A673 (cell line): ENCODE data around the gene C12orf57. TPM values are rescaled to one million over a fixed set of nuclear protein-coding genes. Genes with fewer than 3 reads are reported as not detected.

Experiments
- BruUV-seq: library from RNA; stranded (reverse); fragments of 400-500 nt; replicated peaks from 2 replicates; lab custom pipeline; 2021; lab: Mats Ljungman, UMichigan
- CTCF ChIA-PET: fragments of 300-600 bp; sonication (Branson Sonifier 250); formaldehyde crosslinking; loops from one replicate; lab custom pipeline; 2022; ENCODE audit warnings: antibody characterized with exemption; lab: Charles Lee
- POLR2A ChIA-PET: fragments of 300-600 bp; sonication (Branson Sonifier 250); formaldehyde crosslinking; loops from one replicate; lab custom pipeline; 2022; ENCODE audit warnings: antibody characterized with exemption; ENCODE audit not compliant: low non-redundant PET; lab: Charles Lee
- DNase-seq: peaks from one replicate; pipeline ENCODE4 v3.0.0-alpha.2; 2015; ENCODE audit warnings: low spot score
- H3K27ac ChIP-seq: fragments of 200-600 bp; sonication (generic); 2 replicates; pipeline ENCODE4 v1.5.1; 2016; ENCODE audit warnings: mixed run types, low read depth, mild to moderate bottlenecking, mixed read lengths, antibody characterized with exemption, low read length; ENCODE audit not compliant: poor library complexity, severe bottlenecking
- H3K27me3 ChIP-seq: fragments of 200-600 bp; sonication (generic); replicated peaks from 2 replicates; pipeline ENCODE4 v1.6.1; 2017; ENCODE audit warnings: mixed run types, low read depth, mild to moderate bottlenecking, mixed read lengths, antibody characterized with exemption, low read length; ENCODE audit not compliant: insufficient read depth, poor library complexity
- H3K36me3 ChIP-seq: fragments of 200-600 bp; sonication (generic); 2 replicates; pipeline ENCODE4 v1.6.1; 2016; ENCODE audit warnings: mixed run types, mild to moderate bottlenecking, mixed read lengths, antibody characterized with exemption, low read length; ENCODE audit not compliant: insufficient read depth, poor library complexity, severe bottlenecking
- H3K4me1 ChIP-seq: fragments of 200-600 bp; sonication (generic); 2 replicates; pipeline ENCODE4 v1.6.1; 2017; ENCODE audit warnings: mixed run types, mild to moderate bottlenecking, mixed read lengths, antibody characterized with exemption, low read length; ENCODE audit not compliant: insufficient read depth, poor library complexity, severe bottlenecking
- H3K4me3 ChIP-seq: fragments of 200-600 bp; sonication (generic); 2 replicates; pipeline ENCODE4 v1.5.1; 2016; ENCODE audit warnings: low read depth, mixed run types, mild to moderate bottlenecking, mixed read lengths, low read length; ENCODE audit not compliant: poor library complexity, severe bottlenecking
- H3K9me3 ChIP-seq: fragments of 200-600 bp; sonication (generic); 2 replicates; pipeline ENCODE4 v1.6.1; 2016; ENCODE audit warnings: mixed run types, low read depth, mild to moderate bottlenecking, mixed read lengths, antibody characterized with exemption, low read length; ENCODE audit not compliant: poor library complexity, severe bottlenecking
- CTCF ChIP-seq: fragments of 300-800, 200-600 bp; sonication (generic); conservative IDR thresholded peaks from 2 replicates; pipeline ENCODE4 v1.5.1; 2017; ENCODE audit warnings: low read depth, mild to moderate bottlenecking, antibody characterized with exemption, low read length, moderate library complexity, mixed read lengths
- EZH2 ChIP-seq: fragments of 200-600 bp; sonication (generic); IDR thresholded peaks from 2 replicates; pipeline ENCODE4 v1.6.1; 2017; ENCODE audit warnings: borderline replicate concordance, low read depth, mild to moderate bottlenecking, mixed read lengths, antibody characterized with exemption, low read length; ENCODE audit not compliant: poor library complexity, severe bottlenecking
- intact Hi-C: fragments of 100-400 bp; cut with micrococcal nuclease; formaldehyde crosslinking; loops from one replicate; pipeline ENCODE4 v1.10.0; 2022; ENCODE audit not compliant: unreplicated experiment
- total RNA-seq: library from RNA; stranded (reverse); gene quantifications from 2 replicates; pipeline ENCODE4 v1.2.3, GENCODE V29; 2021

The C12orf57 gene
- total RNA-seq, 1 experiment from 2014 or later = 260 TPM

GRCh38 chr12:6909421-6910145 is 34.2 kb upstream of the C12orf57 start:
- no peaks in the 10 kb centered on the region for H3K9me3 ChIP-seq
- intact Hi-C loops = no loop called here
- no TSS peak for BruUV-seq
- H3K36me3 ChIP-seq = no peaks in the 10 kb centered on the region
- TF ChIP-seq EZH2 = no peak
- H3K27me3 ChIP-seq = no peaks in the 10 kb centered on the region
- ChIA-PET POLR2A (no interaction called here), CTCF (no interaction called here)
- no peak overlapping the region for H3K4me3 ChIP-seq
- H3K4me1 ChIP-seq = peaks cover 6% of the 10 kb centered on the region
- no peak for DNase-seq
- no peak overlapping the region for H3K27ac ChIP-seq

GRCh38 chr12:6912164-6912935 is 31.5 kb upstream of the C12orf57 start:
- H3K36me3 ChIP-seq = peaks cover 17% of the 10 kb centered on the region
- no peak overlapping the region for H3K4me3 ChIP-seq
- TF ChIP-seq EZH2 (no peak), CTCF (no peak)
- no TSS peak for BruUV-seq
- no peaks in the 10 kb centered on the region for H3K27me3 ChIP-seq
- ChIA-PET POLR2A (no interaction called here), CTCF (interaction anchor here (1.0 kb wide), 1 partner anchor 60 kb away, joined by 4 read pairs; the partner anchor contains the start of gene USP5)
- H3K27ac ChIP-seq = no peak overlapping the region
- intact Hi-C loops = no loop called here
- DNase-seq = no peak
- H3K4me1 ChIP-seq = peaks cover 13% of the 10 kb centered on the region
- no peaks in the 10 kb centered on the region for H3K9me3 ChIP-seq

- no TSS peak for BruUV-seq
- H3K36me3 ChIP-seq = peaks cover 32% of the 10 kb centered on the region
- peak within 1 kb of the TSS; percentile 88 for H3K27ac ChIP-seq
- DNase-seq = peak; percentile 79
- H3K4me3 ChIP-seq = peak within 1 kb of the TSS; percentile 97
- TF ChIP-seq EZH2 (no peak), CTCF (no peak)
- peaks cover 13% of the 10 kb centered on the region for H3K4me1 ChIP-seq
- ChIA-PET CTCF (interaction anchor here (1.0 kb wide), 2 partner anchors 41 to 45 kb away, joined by 3 read pairs; partner anchors contain the start of gene SPSB2), POLR2A (interaction anchor here (0.6 kb wide), 1 partner anchor 990 kb away, joined by 3 read pairs; no protein-coding TSS in a partner anchor)
- H3K9me3 ChIP-seq = no peaks in the 10 kb centered on the region
- intact Hi-C loops = no loop called here
- no peaks in the 10 kb centered on the region for H3K27me3 ChIP-seq
Measured at GRCh38 chr12:6914246-6914946, 29.4 kb upstream of the C12orf57 start, which contains the start of gene ENO2. Gene ENO2 (plus strand): TSS chr12:6914580. CDS start chr12:6915833, 1,253 bp downstream.
